ENCODE measurements around the gene TP53TG3.
"Not testable (repeated sequence)": the region's sequence is repeated elsewhere in the genome, so short reads cannot be mapped to it uniquely, and the experiment has no call there.

Gene TP53TG3

GRCh38 chr16:32676065-32676464, at the start of gene TP53TG3:
Gene TP53TG3, minus strand, starts transcription at chr16:32676165. Its CDS starts 68 bp downstream, at chr16:32676097.
- DNase-seq (ENCODE audit: low spot score), result not testable (repeated sequence)

- not testable (repeated sequence) for DNase-seq (ENCODE audit: low spot score)
Observed at GRCh38 chr16:32650876-32651275, 25.1 kb downstream of the TP53TG3 start.

- DNase-seq (ENCODE audit: low spot score), result not testable (repeated sequence)
Observed at GRCh38 chr16:32647562-32647961, 28.4 kb downstream of the TP53TG3 start.

GRCh38 chr16:32646780-32647179, 29.2 kb downstream of the TP53TG3 start:
- not testable (repeated sequence) for DNase-seq (ENCODE audit: low spot score)

GRCh38 chr16:32646177-32646576, 29.8 kb downstream of the TP53TG3 start:
- not testable (repeated sequence) for DNase-seq (ENCODE audit: low spot score)

- DNase-seq (ENCODE audit: low spot score), result not testable (repeated sequence)
Observed at GRCh38 chr16:32645278-32645908, 30.6 kb downstream of the TP53TG3 start.

- not testable (repeated sequence) for DNase-seq (ENCODE audit: low spot score)
Observed at GRCh38 chr16:32644715-32645114, 31.2 kb downstream of the TP53TG3 start.

GRCh38 chr16:32637614-32638013, 38.4 kb downstream of the TP53TG3 start:
- not testable (repeated sequence) for DNase-seq (ENCODE audit: low spot score)

- DNase-seq (ENCODE audit: low spot score), result not testable (repeated sequence)
Observed at GRCh38 chr16:32632096-32632495, 43.9 kb downstream of the TP53TG3 start.
